HG03439 (cell line): ENCODE measurements around the gene CERS1.

Experiments used
- ATAC-seq: cut with Tn5 transposase; IDR thresholded peaks from one replicate; pipeline ENCODE4 v1.9.1; 2021; ENCODE audit warnings: mild to moderate bottlenecking, moderate library complexity; ENCODE audit not compliant: unreplicated experiment

Gene CERS1, protein sequence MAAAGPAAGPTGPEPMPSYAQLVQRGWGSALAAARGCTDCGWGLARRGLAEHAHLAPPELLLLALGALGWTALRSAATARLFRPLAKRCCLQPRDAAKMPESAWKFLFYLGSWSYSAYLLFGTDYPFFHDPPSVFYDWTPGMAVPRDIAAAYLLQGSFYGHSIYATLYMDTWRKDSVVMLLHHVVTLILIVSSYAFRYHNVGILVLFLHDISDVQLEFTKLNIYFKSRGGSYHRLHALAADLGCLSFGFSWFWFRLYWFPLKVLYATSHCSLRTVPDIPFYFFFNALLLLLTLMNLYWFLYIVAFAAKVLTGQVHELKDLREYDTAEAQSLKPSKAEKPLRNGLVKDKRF

DNA sequence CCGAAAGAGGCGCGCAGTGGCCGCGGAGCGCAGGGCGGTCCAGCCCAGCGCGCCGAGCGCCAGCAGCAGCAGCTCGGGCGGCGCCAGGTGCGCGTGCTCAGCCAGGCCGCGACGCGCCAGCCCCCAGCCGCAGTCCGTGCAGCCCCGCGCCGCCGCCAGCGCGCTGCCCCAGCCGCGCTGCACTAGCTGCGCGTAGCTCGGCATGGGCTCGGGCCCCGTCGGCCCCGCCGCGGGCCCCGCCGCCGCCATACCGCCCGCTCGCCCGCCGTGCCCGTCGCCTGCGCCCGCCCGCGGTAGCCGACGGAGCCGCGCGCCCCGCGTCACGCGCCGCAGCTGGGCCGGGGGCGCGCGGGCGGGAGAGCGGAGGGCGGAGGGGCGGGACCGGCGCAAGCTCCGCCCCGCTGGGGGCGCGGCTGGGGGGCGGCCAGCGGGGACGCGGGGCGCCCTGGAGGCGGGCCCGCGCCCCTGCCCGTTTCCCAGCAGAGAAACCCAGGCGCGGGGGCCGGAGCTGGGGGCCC, at the start of gene CERS1:
CERS1 (minus strand) TSS at position 335 of the 518 bp plus-strand sequence; CDS start at position 249, 86 bp downstream.
- ATAC-seq = no peak

DNA sequence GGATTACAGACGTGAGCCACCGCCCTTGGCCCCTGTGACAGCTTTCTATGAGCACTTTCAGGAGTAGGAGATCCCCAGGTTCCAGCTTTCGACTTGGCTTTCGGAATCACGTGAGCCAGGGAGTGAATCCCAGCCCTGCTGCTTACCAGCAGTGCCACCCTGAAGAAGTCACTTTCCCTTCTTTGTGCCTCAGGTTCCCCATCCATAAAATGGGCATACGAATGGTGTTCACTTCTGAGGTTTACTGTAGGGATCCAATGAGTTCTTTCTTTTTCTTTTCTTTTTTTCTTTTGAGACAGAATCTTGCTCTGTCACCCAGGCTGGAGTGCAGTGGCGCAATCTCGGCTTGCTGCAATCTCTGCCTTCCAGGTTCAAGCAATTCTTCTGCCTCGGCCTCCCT, 49.3 kb upstream of the CERS1 start:
- no peak for ATAC-seq

DNA sequence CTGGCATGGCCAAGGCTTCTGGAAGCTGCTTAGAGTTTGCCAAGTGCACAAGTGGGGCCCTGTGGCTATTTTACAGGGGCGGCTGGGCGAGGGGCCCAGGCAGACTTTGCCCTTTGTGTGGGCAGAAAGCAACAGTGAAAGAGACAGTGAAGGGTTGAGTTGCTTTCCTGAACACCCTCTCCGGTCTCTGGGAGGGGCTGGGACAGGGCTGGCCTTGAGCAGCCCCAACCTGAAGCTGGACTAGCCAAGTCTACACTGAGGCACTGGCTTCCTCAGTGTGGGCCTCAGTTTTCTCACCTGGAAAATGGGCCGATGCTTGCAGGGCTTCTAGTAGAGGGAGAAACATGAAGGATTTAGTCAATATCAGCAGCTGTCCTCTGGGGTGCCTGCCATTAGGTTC, 47.5 kb upstream of the CERS1 start:
- no peak for ATAC-seq

DNA sequence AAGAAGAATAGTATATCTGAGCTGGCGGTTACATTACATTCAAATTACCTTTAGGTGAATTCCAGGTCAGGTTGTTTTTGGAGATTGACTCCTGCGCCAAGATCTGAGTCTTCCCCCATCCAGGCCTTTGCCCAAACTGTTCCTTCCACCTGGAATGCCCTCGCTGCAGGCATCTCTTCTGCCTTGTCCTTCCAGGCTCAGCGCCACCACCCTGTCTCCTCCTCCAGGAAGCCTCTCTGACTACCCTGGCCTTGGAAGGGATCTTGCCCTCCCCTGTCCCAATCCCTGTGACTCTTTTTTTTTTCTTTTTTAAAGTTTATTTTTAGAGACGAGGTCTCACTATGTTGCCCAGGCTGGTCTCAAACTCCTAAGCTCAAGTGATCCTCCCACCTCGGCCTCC, 46.7 kb upstream of the CERS1 start:
- ATAC-seq = no peak

DNA sequence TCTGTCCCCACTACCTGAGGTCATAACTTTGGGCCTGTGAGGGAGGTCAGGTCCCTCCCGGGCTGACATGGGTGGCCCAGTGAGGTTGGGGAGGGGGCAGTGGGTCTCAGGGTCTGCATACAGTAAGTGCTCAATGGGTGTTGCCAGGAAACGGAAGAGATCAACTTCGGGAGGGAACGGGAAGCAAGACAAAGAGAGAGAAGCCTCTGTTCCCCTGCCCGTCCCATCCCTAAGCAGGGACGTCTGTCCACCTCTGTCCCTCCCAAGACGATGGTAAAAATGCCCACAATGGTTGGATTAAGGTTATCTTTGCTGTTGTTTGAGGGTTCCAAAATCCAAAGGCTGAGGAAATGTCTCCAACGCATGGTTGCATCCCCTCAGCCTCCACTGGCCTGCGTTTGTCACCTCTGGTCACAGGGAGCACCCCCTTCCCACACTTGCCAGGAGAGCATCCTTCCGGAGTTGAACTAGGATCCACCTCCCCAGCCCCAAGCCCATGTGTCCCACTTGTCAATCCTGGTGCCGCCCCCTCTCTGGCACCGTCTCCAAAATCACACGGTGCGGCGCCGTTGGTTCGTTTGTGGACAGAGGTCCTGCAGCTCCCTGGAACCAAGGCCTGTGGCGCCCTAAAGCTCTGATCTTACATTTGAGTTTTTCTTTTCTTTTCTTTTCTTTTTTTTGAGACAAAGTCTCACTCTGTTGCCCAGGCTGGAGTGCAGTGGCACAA, 45.8 kb upstream of the CERS1 start:
- ATAC-seq = no peak

DNA sequence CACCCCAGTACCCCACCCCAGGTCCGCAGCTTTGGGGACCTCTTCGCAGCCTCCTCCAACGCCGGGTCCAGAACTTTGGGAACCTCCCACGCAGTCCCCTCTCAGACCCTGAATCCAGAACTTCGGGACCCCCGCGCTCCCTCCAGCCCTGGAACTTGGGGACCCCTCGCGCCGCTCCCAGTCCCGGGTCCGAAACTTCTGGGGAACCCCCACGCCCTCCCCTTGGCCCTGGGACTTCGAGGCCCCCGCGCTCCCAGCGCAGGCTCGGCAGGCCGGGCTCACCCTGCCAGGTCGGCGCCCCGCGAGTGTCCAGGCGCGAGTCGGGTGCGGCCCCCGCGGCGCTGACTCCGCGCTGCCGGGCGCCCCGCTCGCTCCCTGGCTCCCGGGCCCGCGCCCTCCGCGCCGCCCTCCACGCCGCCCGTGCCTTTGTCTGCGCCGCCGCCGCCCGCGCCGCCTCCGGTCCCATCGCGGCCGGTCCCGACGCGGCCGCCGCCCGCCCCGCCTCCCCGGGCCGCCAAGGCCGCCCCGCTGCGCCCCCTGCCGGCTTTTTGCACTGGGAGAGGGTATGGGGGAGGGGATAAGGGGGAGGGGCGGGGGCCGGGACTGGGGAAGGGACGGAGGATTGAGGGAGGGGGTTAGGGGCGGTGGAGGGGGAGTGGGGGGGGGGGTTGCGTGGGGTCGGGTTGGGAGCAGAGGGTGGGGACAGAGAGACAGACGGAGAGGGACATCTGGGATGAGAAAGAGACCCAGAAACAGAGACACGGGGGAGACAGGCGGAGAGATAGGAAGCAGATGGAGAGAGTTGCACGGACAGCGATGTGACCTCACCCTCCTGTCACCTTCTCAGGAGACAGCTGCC, 45.0 kb upstream of the CERS1 start, which contains the start of gene HOMER3:
HOMER3 (minus strand) TSS at position 449 of the 859 bp plus-strand sequence. CDS start 2,235 bp downstream, outside the sequence.
- peak; percentile 48 for ATAC-seq

DNA sequence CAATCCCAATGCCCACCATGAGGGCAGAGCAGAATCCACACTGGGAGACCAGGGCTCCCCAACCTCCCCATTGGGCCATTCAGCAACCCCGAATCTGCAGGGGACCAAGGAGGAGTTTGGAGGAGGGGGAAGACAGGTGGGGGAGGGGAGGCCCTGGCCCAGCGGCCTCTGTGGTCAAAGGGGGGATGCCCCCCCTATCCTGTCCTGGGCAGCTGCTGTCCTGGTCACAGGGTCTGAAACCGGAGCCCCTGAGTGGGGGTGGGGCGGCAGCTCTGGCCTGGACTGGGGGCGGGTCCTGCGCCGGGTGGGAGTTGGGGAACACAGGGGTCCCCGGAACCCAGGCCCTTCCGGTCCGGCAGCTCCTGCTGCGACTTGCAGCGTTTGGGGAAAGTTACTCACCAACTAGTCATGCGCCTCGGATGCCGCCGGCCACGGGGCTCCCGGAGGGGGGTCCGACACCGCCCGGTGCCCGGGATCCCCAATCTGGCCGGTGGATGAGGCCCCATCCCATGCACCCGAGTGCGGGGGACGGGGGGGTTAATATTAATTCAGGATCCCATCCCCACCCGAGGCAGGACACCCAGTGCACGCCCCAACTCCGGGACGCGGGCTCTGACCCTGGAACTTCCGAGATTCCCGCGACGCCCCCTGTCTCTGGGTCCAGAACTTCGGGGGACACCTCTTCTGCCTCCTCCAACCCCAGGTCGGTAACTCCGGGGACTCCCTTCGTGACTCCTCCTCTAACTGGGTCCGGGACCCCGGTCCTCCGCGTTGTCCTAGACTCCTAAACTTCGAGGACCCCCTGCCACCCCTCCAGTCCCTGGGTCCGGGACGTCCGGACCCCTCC, 44.2 kb upstream of the CERS1 start:
- no peak for ATAC-seq

DNA sequence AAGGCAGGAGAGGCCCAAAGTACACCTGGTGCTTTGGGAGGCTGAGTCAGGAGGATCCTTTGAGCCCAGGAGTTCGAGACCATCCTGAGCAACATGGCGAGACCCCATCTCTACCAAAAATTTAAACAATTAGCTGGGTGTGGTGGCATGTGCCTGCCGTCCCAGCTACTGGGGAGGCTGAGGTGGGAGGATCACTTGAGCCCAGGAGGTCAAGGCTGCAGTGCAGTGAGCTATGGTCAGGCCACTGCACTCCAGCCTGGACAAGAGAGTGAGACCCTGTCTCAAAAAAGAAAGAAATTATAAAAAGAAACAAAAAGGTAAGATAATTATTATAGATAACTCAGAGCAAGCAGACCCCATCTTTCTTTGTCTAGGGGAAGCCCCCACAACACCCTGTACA, 43.2 kb upstream of the CERS1 start:
- ATAC-seq = no peak

DNA sequence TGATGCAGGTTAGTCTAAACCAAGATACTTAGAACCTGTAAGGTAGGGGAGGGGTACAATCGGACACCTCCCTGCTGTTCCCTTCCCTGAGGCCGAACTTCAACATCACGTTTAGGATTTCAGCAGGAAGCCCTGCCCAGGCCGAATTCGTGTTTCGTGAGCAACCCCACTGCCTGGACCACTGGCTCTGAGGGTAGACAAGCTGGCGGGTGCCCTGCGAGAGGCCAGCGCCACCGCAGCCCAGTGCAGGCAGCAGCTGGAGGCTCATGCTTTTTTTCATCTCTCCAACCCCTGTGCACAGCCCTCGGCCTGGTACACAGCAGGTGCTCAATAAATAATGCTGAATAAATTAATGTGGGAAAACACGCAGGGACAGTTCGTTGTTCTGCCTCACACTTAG, 37.3 kb upstream of the CERS1 start:
- ATAC-seq = no peak

DNA sequence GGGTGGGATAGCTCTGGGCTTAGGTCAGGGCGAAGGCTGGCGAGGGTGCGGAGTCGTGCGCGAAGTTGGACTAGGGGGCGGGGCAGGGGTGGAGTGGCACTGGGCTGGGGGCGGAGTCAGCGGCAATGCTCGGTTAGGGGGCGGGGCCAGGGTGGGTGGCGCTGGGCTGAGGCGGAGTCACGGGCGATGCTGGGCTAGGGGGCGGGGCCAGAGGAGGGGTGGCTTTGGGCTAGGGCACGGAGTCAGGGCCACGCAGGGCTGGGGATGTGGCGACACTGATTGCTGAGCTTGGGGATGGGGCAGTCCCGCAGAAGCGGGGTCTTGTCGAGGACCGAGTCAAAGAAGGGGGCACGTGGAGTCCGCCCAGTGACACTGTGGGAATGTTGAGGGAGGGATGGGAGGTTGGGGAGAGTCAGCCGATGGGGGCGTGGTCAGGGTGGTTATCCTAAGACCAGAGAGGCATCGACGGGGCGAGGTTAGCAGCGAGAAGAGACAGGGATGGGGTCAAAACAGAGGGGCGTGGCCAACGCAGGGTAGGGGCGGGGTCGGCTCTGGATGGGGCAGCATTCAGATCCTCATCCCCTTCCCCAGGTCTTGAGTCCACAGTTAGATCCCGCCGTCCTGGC, 36.4 kb upstream of the CERS1 start:
- ATAC-seq = no peak

DNA sequence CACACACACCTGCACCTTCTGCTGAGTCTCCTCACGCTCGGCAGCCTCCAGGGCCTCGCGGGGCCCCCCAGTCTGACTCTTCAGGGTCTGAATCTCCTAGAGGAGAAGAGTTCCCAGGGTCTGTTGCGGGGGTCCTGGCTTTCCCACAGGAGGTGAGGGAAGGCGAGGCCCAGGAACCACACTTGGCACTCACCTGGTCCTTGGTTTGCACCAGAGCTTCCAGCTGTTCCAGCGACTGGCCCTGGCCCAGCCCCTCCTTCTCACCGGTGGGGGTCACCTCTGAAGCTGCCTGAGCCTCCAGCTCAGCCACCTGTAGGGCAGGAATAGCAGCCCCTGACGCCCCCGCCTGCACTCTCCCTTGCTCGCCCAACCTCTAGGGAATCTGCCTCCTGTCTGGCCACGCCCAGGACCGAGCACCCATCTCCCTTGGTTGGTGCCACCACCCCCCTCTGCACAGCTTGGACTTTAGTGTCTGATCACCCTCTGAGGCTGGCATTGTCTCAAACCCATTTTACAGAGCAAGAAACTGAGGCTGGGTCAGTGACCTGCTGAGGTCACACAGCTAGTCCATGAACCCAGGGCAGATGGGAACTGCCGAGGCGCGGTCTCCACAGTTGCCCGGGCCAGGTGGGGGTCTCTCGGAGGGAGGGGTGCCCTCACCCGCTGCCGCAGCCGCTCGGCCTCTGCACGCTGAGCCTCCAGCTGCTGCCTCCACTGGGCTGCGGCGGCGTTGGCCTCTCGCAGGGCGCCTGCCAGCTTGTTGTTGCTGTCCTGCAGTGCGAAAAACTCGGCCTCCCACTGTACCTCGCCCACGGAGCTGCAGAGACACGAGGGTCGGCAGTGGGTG, 35.6 kb upstream of the CERS1 start:
- no peak for ATAC-seq

DNA sequence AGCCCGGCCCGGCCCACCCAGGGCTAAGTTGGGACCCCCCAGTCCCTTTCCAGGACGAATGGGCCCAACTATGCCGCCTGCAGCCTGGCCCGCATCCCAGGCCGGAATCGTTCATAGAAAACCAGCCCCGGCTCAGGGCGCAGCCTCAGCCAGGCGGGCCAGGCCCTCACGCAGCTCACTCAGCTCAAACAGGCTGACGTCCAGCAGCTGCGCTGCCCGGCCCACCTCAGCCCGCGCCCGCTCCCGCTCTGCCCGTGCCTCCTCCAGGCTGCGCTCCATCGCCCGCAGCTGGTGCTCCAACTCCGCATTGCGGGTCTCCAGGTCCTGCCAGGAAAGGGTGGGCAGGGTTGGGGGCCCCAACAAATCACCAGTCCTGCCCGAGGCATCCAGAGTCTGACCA, 33.4 kb upstream of the CERS1 start:
- ATAC-seq = no peak

DNA sequence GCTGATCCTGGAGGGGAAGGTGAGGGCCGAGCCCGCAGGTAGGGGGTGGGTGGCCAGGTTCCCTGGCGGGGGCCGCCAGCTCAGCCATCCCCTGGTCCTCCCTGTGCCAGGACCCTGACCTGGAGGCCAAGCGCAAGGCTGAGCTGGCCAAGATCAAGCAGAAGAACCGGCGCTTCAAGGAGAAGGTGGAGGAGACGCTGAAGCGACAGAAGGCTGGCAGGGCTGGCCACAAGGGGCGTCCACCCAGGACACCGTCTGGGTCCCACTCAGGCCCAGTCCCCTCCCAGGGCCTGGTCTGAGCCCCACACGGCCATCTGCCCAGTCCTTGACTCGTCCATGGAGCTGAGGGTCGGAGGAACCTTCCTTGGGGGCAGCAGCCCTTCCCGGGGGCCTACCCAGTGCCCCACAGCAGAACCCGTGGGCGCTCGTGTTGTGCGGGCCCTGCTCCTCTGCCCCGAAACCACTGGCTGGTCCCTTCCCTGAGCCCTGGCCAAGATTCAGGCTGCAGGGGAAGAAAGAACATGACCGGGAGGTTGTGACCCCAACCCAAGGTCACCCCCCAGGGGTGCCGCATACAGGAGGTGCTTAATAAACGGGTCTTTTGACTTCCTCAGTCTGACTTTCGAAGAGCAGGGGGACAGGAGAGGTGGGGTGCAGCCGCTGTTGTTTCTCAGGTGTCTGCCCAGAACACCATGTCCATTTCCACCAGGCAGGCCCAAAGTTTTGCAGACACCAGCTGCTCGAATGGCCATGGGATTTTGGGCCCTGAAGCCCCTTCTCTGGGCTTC, 32.3 kb upstream of the CERS1 start:
- no peak for ATAC-seq

DNA sequence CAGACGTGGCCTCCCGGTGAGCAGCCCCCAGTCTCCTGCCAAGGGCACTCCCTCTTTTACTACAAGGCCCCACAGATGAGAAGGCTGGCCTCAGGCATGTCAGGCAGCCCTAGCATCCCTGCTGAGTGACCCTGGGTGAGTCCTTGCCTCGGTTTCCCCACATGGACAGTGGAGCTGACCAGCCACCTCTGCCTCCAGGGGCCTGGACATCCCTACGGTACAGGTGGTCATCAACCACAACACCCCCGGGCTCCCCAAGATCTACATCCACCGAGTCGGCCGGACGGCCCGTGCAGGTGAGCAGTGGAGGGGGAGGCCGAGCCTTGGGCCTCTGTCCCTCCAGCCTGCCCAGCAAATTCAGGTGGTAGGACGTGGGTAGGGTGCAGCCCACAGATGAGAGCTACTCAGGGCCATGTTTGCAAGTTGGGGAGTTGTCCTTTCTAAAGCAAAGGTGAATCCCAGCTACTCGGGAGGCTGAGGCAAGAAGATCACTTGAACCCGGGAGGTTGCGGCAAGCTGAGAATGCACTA, 28.8 kb upstream of the CERS1 start:
- no peak for ATAC-seq

DNA sequence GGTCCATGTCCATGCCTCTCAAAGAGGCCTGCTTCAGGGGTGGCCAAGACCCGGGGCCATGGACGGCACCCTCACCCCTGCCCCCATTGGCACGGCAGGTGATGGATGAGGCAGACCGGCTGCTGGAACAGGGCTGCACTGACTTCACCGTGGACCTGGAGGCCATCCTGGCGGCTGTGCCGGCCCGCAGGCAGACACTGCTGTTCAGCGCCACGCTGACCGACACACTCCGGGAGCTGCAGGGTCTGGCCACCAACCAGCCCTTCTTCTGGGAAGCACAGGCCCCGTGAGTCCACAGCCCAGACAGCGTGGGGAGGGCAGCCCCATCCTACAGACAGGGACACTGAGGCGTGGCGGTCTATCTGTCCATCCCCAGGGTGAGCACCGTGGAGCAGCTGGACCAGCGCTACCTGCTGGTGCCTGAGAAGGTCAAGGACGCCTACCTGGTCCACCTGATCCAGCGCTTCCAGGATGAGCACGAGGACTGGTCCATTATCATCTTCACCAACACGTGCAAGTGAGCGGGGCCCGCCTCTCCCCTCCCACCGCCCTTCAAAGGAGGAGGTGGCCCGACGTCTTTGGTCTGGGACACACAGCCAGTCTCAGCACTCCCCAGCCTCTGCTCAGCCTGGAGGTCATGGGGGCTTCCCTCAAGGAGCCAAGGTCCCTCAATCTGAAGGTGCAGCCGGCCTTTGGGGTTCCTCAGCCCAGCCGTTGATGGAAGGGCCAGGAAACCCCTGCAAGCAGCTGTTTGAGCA, 26.4 kb upstream of the CERS1 start:
- no peak for ATAC-seq

DNA sequence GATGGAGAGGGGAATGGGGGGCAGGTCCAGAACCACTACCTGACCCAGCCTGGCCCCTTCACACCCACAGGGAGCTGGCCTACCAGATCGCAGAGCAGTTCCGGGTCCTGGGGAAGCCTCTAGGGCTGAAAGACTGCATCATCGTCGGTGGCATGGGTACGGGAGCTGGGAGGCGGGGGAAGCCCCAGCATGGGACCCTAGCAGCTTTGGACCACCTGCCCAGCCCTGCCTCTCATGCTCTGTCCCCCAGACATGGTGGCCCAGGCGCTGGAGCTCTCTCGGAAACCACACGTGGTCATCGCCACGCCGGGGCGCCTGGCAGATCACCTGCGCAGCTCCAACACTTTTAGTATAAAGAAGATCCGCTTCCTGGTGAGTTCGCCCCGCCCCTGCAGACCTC, 25.6 kb upstream of the CERS1 start:
- no peak for ATAC-seq

DNA sequence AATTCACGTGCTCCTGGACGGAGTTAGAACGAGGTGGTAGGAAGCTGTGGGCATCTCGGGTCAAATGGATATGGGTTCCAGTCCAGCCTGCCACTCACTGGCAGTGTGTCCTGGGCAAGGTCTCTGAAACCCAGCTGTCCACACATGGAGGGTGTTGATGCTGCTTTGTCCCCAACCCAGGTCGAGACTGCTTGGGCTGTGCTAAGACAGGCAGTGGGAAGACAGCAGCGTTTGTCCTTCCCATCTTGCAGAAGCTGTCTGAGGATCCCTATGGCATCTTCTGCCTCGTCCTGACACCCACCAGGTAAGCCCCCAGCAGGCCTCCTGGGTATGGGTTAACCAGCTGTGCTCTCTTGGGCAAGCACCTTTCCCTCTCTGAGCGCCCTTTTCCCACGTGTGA, 24.4 kb upstream of the CERS1 start:
- ATAC-seq = no peak
